ENCODE data around the gene GRHL1. TPM values are rescaled to one million over a fixed set of nuclear protein-coding genes. Genes with fewer than 3 reads are reported as not detected.

GRHL1 gene
- total and polyA plus RNA-seq, 4 donors, result 3.6 to 13.7 (median 6.1) TPM

GRCh38 chr2:9967053-9967775 is 15.7 kb downstream of the GRHL1 start:
- peaks cover 2 to 33% (median 14%) of the 10 kb centered on the region in 4 donors for H3K36me3 ChIP-seq (ENCODE audit: control insufficient read depth in 4 of 4, insufficient read depth in 3 of 4, low read depth in 1 of 4, low read length in 3 of 4)
- H3K4me1 ChIP-seq (ENCODE audit: control insufficient read depth in 4 of 4, insufficient read depth in 4 of 4, low read length in 3 of 4), result no peaks in the 10 kb centered on the region
- no peak overlapping the region for H3K4me3 ChIP-seq (ENCODE audit: low read depth in 1 of 3, low read length in 3 of 3)
- H3K27me3 ChIP-seq (ENCODE audit: control insufficient read depth in 4 of 4, insufficient read depth in 4 of 4, low read length in 3 of 4), result no peaks in the 10 kb centered on the region
- no peak overlapping the region for H3K9ac ChIP-seq (ENCODE audit: low read depth in 1 of 2, low read length in 2 of 2)
- no peaks in the 10 kb centered on the region for H3K9me3 ChIP-seq (ENCODE audit: control insufficient read depth in 4 of 4, low read length in 3 of 4)
- no peak for DNase-seq (ENCODE audit: low spot score)
- WGBS, result 92% methylated on average over 11 of the region's 11 CpGs
- H3K27ac ChIP-seq (ENCODE audit: low read depth in 1 of 2, low read length in 2 of 2), result no peak overlapping the region
- no peak for TF ChIP-seq JUND (IDR thresholded peaks at IDR 0.05)
- TF ChIP-seq NR2F2 (IDR thresholded peaks at IDR 0.05), result no peak
- no peak for TF ChIP-seq ATF3 (IDR thresholded peaks at IDR 0.05)
- TF ChIP-seq FOXA1 (IDR thresholded peaks at IDR 0.05), result no peak
- no peak for TF ChIP-seq GABPA (IDR thresholded peaks at IDR 0.05 in 1 of 2, conservative IDR thresholded peaks at IDR 0.05 in 1 of 2)
- TF ChIP-seq HNF4G (IDR thresholded peaks at IDR 0.05), result no peak
- no peak for TF ChIP-seq SP1 (IDR thresholded peaks at IDR 0.05)

- no peak for DNase-seq (ENCODE audit: low spot score)
- Histone ChIP-seq H3K27ac (ENCODE audit: low read depth in 1 of 2, low read length in 2 of 2) (no peak overlapping the region), H3K36me3 (ENCODE audit: control insufficient read depth in 4 of 4, insufficient read depth in 3 of 4, low read depth in 1 of 4, low read length in 3 of 4) (peaks cover 2 to 40% (median 16%) of the 10 kb centered on the region in 4 donors), H3K27me3 (ENCODE audit: control insufficient read depth in 4 of 4, insufficient read depth in 4 of 4, low read length in 3 of 4) (no peaks in the 10 kb centered on the region), H3K9ac (ENCODE audit: low read depth in 1 of 2, low read length in 2 of 2) (no peak overlapping the region), H3K9me3 (ENCODE audit: control insufficient read depth in 4 of 4, low read length in 3 of 4) (no peaks in the 10 kb centered on the region), H3K4me1 (ENCODE audit: control insufficient read depth in 4 of 4, insufficient read depth in 4 of 4, low read length in 3 of 4) (no peaks in the 10 kb centered on the region), H3K4me3 (ENCODE audit: low read depth in 1 of 3, low read length in 3 of 3) (no peak overlapping the region)
- TF ChIP-seq RXRA (IDR thresholded peaks at IDR 0.05), result no peak
- TF ChIP-seq CTCF (IDR thresholded peaks at IDR 0.05; ENCODE audit: low read depth, low read length, missing input control), result no peak
- no peak for TF ChIP-seq ZBTB33 (IDR thresholded peaks at IDR 0.05)
- TF ChIP-seq ATF3 (IDR thresholded peaks at IDR 0.05), result no peak
- TF ChIP-seq EGR1 (IDR thresholded peaks at IDR 0.05; ENCODE audit: low read depth in 2 of 2), result no peak
- no peak for TF ChIP-seq REST (IDR thresholded peaks at IDR 0.05)
- TF ChIP-seq GABPA (IDR thresholded peaks at IDR 0.05 in 1 of 2, conservative IDR thresholded peaks at IDR 0.05 in 1 of 2), result no peak
- TF ChIP-seq FOXA1 (IDR thresholded peaks at IDR 0.05), result no peak
- no peak for TF ChIP-seq TAF1 (conservative IDR thresholded peaks at IDR 0.05)
- no peak for TF ChIP-seq HNF4G (IDR thresholded peaks at IDR 0.05)
- no peak for TF ChIP-seq HNF4A (conservative IDR thresholded peaks at IDR 0.05)
- no peak for TF ChIP-seq NR2F2 (IDR thresholded peaks at IDR 0.05)
- TF ChIP-seq RAD21 (IDR thresholded peaks at IDR 0.05), result no peak
- TF ChIP-seq YY1 (IDR thresholded peaks at IDR 0.05), result no peak
- no peak for TF ChIP-seq SP1 (IDR thresholded peaks at IDR 0.05)
- no peak for TF ChIP-seq JUND (IDR thresholded peaks at IDR 0.05)
- WGBS, result 96% methylated on average over 10 of the region's 10 CpGs
These were observed 17.3 kb downstream of the GRHL1 start for GRCh38 chr2:9968553-9969497.

All from liver (tissue), 9 donors.